HFF-Myc (cell line): ENCODE measurements around the gene C1R.
"Not testable (repeated sequence)": the region's sequence is repeated elsewhere in the genome, so short reads cannot be mapped to it uniquely, and the experiment has no call there.

Source experiments
- DNase-seq: peaks from one replicate; pipeline ENCODE4 v3.0.0-alpha.2; 2011; ENCODE audit warnings: low read depth; ENCODE audit errors: extremely low read depth
- H3K4me3 ChIP-seq: replicated peaks from 2 replicates; pipeline ENCODE4 v1.5.1; 2011; ENCODE audit warnings: low read depth, mild to moderate bottlenecking, control low read depth, low read length
- TF ChIP-seq, protein P1 (sequence below): IDR thresholded peaks from 2 replicates; pipeline ENCODE4 v1.5.1; 2012; ENCODE audit warnings: mild to moderate bottlenecking, low read depth, low read length, control low read depth; ENCODE audit errors: missing control alignments

C1R gene

GRCh38 chr12:7058850-7059395, 33.3 kb downstream of the C1R start:
- no peak for DNase-seq
- H3K4me3 ChIP-seq = no peak overlapping the region
- TF ChIP-seq, protein P1, sequence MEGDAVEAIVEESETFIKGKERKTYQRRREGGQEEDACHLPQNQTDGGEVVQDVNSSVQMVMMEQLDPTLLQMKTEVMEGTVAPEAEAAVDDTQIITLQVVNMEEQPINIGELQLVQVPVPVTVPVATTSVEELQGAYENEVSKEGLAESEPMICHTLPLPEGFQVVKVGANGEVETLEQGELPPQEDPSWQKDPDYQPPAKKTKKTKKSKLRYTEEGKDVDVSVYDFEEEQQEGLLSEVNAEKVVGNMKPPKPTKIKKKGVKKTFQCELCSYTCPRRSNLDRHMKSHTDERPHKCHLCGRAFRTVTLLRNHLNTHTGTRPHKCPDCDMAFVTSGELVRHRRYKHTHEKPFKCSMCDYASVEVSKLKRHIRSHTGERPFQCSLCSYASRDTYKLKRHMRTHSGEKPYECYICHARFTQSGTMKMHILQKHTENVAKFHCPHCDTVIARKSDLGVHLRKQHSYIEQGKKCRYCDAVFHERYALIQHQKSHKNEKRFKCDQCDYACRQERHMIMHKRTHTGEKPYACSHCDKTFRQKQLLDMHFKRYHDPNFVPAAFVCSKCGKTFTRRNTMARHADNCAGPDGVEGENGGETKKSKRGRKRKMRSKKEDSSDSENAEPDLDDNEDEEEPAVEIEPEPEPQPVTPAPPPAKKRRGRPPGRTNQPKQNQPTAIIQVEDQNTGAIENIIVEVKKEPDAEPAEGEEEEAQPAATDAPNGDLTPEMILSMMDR = no peak

GRCh38 chr12:7058163-7058845, 33.9 kb downstream of the C1R start:
- H3K4me3 ChIP-seq = no peak overlapping the region
- no peak for DNase-seq
- TF ChIP-seq, protein P1 = no peak

DNA sequence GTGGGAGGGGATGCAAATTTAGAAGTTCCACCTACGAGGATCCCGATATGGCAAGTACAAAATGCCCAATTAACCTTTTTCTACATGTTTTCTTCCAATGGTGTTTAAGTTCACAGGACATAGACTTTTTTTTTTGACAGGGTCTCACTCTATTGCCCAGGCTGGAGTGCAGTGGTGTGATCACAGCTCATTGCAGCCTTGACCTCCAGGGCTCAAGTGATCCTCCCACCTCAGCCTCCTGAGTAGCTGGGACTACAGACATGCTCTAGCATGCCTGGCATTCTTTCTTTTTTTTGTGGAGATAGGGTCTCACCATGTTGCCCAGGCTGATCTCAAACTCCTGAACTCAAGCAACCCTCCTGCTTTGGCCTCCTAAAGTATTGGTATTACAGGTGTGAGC, 36.5 kb downstream of the C1R start:
- DNase-seq, H3K4me3 ChIP-seq: not testable (repeated sequence)

- TF ChIP-seq, protein P1 = no peak
- no peak overlapping the region for H3K4me3 ChIP-seq
- no peak for DNase-seq
Observed at GRCh38 chr12:7054925-7055324, 37.3 kb downstream of the C1R start.

DNA sequence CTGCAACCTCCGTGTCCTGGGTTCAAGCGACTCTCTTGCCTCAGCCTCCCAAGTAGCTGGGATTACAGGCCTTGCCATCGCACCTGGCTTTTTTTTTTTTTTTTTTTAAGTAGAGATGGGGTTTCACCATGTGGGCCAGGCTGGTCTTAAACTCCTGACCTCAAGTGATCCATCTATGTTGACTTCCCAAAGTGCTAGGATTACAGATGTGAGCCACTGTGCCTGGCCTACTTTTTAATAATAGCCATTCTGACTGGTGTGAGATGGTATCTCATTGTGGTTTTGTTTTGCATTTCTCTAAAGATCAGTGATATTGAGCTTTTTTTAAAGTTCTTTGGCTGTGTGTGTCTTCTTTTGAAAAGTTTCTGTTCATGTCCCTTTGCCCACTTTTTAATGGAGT, 42.3 kb downstream of the C1R start:
- not testable (repeated sequence) for DNase-seq, H3K4me3 ChIP-seq

DNA sequence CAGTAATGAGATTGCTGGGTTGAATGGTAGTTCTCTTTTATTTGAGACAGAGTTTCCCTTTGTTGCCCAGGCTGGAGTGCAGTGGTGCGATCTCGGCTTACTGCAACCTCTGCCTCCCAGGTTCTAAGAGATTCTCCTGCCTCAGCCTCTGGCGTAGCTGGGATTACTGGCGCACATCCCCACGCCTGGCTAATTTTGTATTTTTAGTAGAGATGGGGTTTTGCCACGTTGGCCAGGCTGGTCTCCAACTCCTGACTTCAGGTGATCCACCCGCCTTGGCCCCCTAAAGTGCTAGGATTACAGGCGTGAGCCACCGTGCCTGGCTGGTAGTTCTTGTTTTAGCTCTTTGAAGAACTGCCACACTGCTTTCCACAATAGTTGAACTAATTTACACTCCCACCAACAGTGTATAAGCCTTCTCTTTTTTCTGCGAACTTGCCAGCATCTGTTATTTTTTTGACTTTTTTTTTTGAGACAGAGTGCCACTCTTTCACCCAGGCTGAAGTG, 42.7 kb downstream of the C1R start:
- H3K4me3 ChIP-seq, DNase-seq: not testable (repeated sequence)

DNA sequence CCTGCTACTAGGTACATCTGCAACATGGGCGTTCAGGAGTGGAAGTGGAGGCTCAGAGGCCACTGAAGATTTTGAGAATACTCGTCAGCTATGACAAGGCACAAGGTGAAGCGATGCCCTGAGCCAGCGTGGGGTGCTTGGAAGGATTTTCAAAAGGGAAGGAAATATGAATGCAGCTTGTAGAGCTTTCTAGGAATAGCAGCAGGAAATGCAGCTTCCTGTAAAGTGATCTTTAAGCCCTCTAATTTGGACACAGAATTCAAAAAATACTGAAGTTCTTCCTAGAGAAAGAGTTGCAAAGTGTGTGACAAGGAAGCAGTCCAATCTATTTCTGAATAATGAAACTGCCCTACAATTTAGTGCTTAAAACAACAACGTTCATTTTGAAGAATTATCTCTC, 44.9 kb downstream of the C1R start:
- no peak for DNase-seq
- no peak overlapping the region for H3K4me3 ChIP-seq
- TF ChIP-seq, protein P1 = no peak

GRCh38 chr12:7046383-7047105, 45.7 kb downstream of the C1R start:
- no peak overlapping the region for H3K4me3 ChIP-seq
- no peak for DNase-seq
- TF ChIP-seq, protein P1 = no peak
